WTC11 (cell line): ENCODE results near the gene POLA1. TPM values are rescaled to one million over a fixed set of nuclear protein-coding genes. Genes with fewer than 3 reads are reported as not detected.

ENCODE experiments used
- ATAC-seq: fragments of 200-7000 bp; cut with Tn5 transposase; 2 replicates; pipeline ENCODE4 v1.10.0; 2021; ENCODE audit warnings: mild to moderate bottlenecking, moderate library complexity
- CTCF ChIA-PET: fragments of 300-600 bp; sonication (Branson Sonifier 250); formaldehyde crosslinking; loops from one replicate; lab custom pipeline; 2021; ENCODE audit warnings: antibody characterized with exemption; lab: Charles Lee
- POLR2A ChIA-PET: fragments of 350-600 bp; sonication (Branson Sonifier 250); formaldehyde crosslinking; loops from one replicate; lab custom pipeline; 2021; ENCODE audit warnings: antibody characterized with exemption; lab: Charles Lee
- DNase-seq: peaks from one replicate; pipeline ENCODE4 v3.0.0; 2021; ENCODE audit warnings: low spot score
- H3K27ac Mint-ChIP-seq: 2 replicates; pipeline ENCODE4 v1.8.0; 2021; ENCODE audit warnings: mixed read lengths
- H3K27me3 Mint-ChIP-seq: 2 replicates; pipeline ENCODE4 v1.8.0; 2021; ENCODE audit warnings: low read depth, mild to moderate bottlenecking, moderate library complexity, mixed read lengths
- H3K36me3 Mint-ChIP-seq: 2 replicates; pipeline ENCODE4 v1.8.0; 2021; ENCODE audit warnings: mixed read lengths
- H3K4me1 Mint-ChIP-seq: 2 replicates; pipeline ENCODE4 v1.8.0; 2022; ENCODE audit warnings: mixed read lengths
- H3K4me3 Mint-ChIP-seq: 2 replicates; pipeline ENCODE4 v1.8.0; 2021; ENCODE audit warnings: mild to moderate bottlenecking, moderate library complexity, mixed read lengths
- H3K9me3 Mint-ChIP-seq: 2 replicates; pipeline ENCODE4 v1.8.0; 2021; ENCODE audit warnings: mixed read lengths
- ATF3 ChIP-seq: sonication (generic); formaldehyde crosslinking; conservative IDR thresholded peaks from 2 replicates; pipeline ENCODE4 v1.8.1; 2022; ENCODE audit warnings: mild to moderate bottlenecking, missing genetic modification reagents
- CREM ChIP-seq: sonication (generic); formaldehyde crosslinking; IDR thresholded peaks from 2 replicates; pipeline ENCODE4 v1.8.1; 2022; ENCODE audit warnings: mild to moderate bottlenecking, missing genetic modification reagents, moderate library complexity
- FOXJ3 ChIP-seq: sonication (generic); formaldehyde crosslinking; IDR thresholded peaks from 2 replicates; pipeline ENCODE4 v1.9.0; 2021; ENCODE audit warnings: missing genetic modification reagents, mild to moderate bottlenecking, borderline replicate concordance
- GABPB1 ChIP-seq: sonication (generic); formaldehyde crosslinking; IDR thresholded peaks from 2 replicates; pipeline ENCODE4 v1.8.1; 2023; ENCODE audit warnings: mild to moderate bottlenecking, missing genetic modification reagents
- GRHL2 ChIP-seq: fragments of 250-450 bp; sonication (Bioruptor Pico); IDR thresholded peaks from 2 replicates; pipeline ENCODE4 v1.8.0; 2022; ENCODE audit warnings: mild to moderate bottlenecking, moderate library complexity; ENCODE audit not compliant: insufficient replicate concordance, severe bottlenecking
- GTF2I ChIP-seq: fragments of 250-450 bp; sonication (Bioruptor Pico); conservative IDR thresholded peaks from 2 replicates; pipeline ENCODE4 v1.4.0; 2021; ENCODE audit warnings: mild to moderate bottlenecking
- HMGA2 ChIP-seq: fragments of 250-450 bp; sonication (Bioruptor Pico); IDR thresholded peaks from 2 replicates; pipeline ENCODE4 v1.4.0; 2021; ENCODE audit warnings: mild to moderate bottlenecking, moderate library complexity
- MLX ChIP-seq: sonication (generic); formaldehyde crosslinking; IDR thresholded peaks from 2 replicates; pipeline ENCODE4 v1.8.1; 2023; ENCODE audit warnings: mild to moderate bottlenecking, missing genetic modification reagents, moderate library complexity
- SMAD4 ChIP-seq: sonication (generic); formaldehyde crosslinking; IDR thresholded peaks from 2 replicates; pipeline ENCODE4 v1.8.0; 2022; ENCODE audit warnings: mild to moderate bottlenecking, missing genetic modification reagents
- STAT6 ChIP-seq: sonication (generic); formaldehyde crosslinking; conservative IDR thresholded peaks from 2 replicates; pipeline ENCODE4 v1.8.1; 2023; ENCODE audit warnings: mild to moderate bottlenecking, low read depth, missing genetic modification reagents, moderate library complexity
- USF1 ChIP-seq: sonication (generic); formaldehyde crosslinking; IDR thresholded peaks from 2 replicates; pipeline ENCODE4 v1.8.0; 2022; ENCODE audit warnings: mild to moderate bottlenecking, missing genetic modification reagents
- ZBTB21 ChIP-seq: sonication (generic); formaldehyde crosslinking; IDR thresholded peaks from 2 replicates; pipeline ENCODE4 v1.8.1; 2023; ENCODE audit warnings: mild to moderate bottlenecking, missing genetic modification reagents, borderline replicate concordance
- ZBTB43 ChIP-seq: sonication (generic); formaldehyde crosslinking; IDR thresholded peaks from 2 replicates; pipeline ENCODE4 v1.8.1; 2023; ENCODE audit warnings: mild to moderate bottlenecking, missing genetic modification reagents
- ZMAT4 ChIP-seq: fragments of 250-450 bp; sonication (Bioruptor Pico); IDR thresholded peaks from 2 replicates; pipeline ENCODE4 v1.9.0; 2021; ENCODE audit warnings: mild to moderate bottlenecking
- ZNF138 ChIP-seq: sonication (generic); formaldehyde crosslinking; conservative IDR thresholded peaks from 2 replicates; pipeline ENCODE4 v1.8.1; 2022; ENCODE audit warnings: mild to moderate bottlenecking, moderate library complexity, missing genetic modification reagents
- ZNF317 ChIP-seq: sonication (generic); formaldehyde crosslinking; IDR thresholded peaks from 2 replicates; pipeline ENCODE4 v1.8.1; 2023; ENCODE audit warnings: low read depth, mild to moderate bottlenecking, moderate library complexity, missing genetic modification reagents, borderline replicate concordance
- ZNF532 ChIP-seq: fragments of 250-450 bp; sonication (Bioruptor Pico); IDR thresholded peaks from 2 replicates; pipeline ENCODE4 v1.9.0; 2021; ENCODE audit warnings: mild to moderate bottlenecking, borderline replicate concordance
- ZNF671 ChIP-seq: fragments of 250-450 bp; sonication (Bioruptor Pico); IDR thresholded peaks from 2 replicates; pipeline ENCODE4 v1.8.0; 2021; ENCODE audit warnings: mild to moderate bottlenecking
- ZSCAN18 ChIP-seq: fragments of 250-450 bp; sonication (Bioruptor Pico); IDR thresholded peaks from 2 replicates; pipeline ENCODE4 v2.1.2; 2022; ENCODE audit warnings: mild to moderate bottlenecking, moderate library complexity
- total RNA-seq: library from RNA; stranded (reverse); gene quantifications from 3 replicates; pipeline ENCODE4 v1.2.3, GENCODE V29; 2021

POLA1 gene
- total RNA-seq, 1 experiment from 2014 or later, result 29.9 TPM

- peaks cover 6% of the 10 kb centered on the region; the same call in 1 of the 2 replicates for H3K27me3 Mint-ChIP-seq
- POLR2A ChIA-PET, result no interaction called here
- ATAC-seq (no peak), DNase-seq (no peak)
- no peak overlapping the region for H3K27ac Mint-ChIP-seq
- H3K4me3 Mint-ChIP-seq, result no peak overlapping the region
- no peaks in the 10 kb centered on the region for H3K36me3 Mint-ChIP-seq
- CTCF ChIA-PET, result no interaction called here
- no peaks in the 10 kb centered on the region for H3K9me3 Mint-ChIP-seq
- TF ChIP-seq GTF2I, result no peak
- no peak for TF ChIP-seq ZNF138
- TF ChIP-seq MLX (CRISPR knock-in tag), result no peak
- no peak for TF ChIP-seq ZMAT4
- no peaks in the 10 kb centered on the region for H3K4me1 Mint-ChIP-seq
Measured at GRCh38 chrX:24682739-24683432, 10.8 kb upstream of the POLA1 start.

GRCh38 chrX:24684048-24684447, 9.7 kb upstream of the POLA1 start:
- ChIA-PET POLR2A (no interaction called here), CTCF (no interaction called here)
- H3K4me1 Mint-ChIP-seq, result no peaks in the 10 kb centered on the region
- H3K27ac Mint-ChIP-seq, result no peak overlapping the region
- no peak for TF ChIP-seq SMAD4 (CRISPR knock-in tag)
- TF ChIP-seq GABPB1, result no peak
- no peak for TF ChIP-seq MLX (CRISPR knock-in tag)
- TF ChIP-seq ZBTB21, result no peak
- TF ChIP-seq ZSCAN18, result no peak
- TF ChIP-seq GRHL2 (CRISPR knock-in tag), result no peak
- TF ChIP-seq ZNF671 (CRISPR knock-in tag), result no peak
- no peak for TF ChIP-seq HMGA2
- no peak for ATAC-seq
- H3K4me3 Mint-ChIP-seq, result no peak overlapping the region
- H3K9me3 Mint-ChIP-seq, result no peaks in the 10 kb centered on the region
- no peaks in the 10 kb centered on the region for H3K36me3 Mint-ChIP-seq
- no peak for DNase-seq
- peaks cover 6% of the 10 kb centered on the region; the same call in 1 of the 2 replicates for H3K27me3 Mint-ChIP-seq

GRCh38 chrX:24692305-24692704, 1.4 kb upstream of the POLA1 start:
- Mint-ChIP-seq H3K4me1 (peaks cover 24% of the 10 kb centered on the region), H3K27me3 (no peaks in the 10 kb centered on the region), H3K27ac (peak overlapping the region; percentile 79), H3K36me3 (no peaks in the 10 kb centered on the region), H3K9me3 (no peaks in the 10 kb centered on the region), H3K4me3 (peak overlapping the region; percentile 84)
- no peak for DNase-seq
- ChIA-PET POLR2A (interaction anchor here (0.5 kb wide), 1 partner anchor 59 kb away, joined by 3 read pairs; no protein-coding TSS in a partner anchor), CTCF (no interaction called here)
- ATAC-seq, result peak; percentile 32
- TF ChIP-seq STAT6 (CRISPR knock-in tag) (no peak), USF1 (no peak), FOXJ3 (CRISPR knock-in tag) (no peak), CREM (CRISPR knock-in tag) (no peak), GTF2I (no peak), ZNF532 (CRISPR knock-in tag) (no peak), ATF3 (no peak), ZBTB43 (CRISPR knock-in tag) (no peak), ZNF317 (CRISPR knock-in tag) (no peak)
